Astrocyte (in vitro differentiated cells and primary cell): ENCODE results near the gene MYOM3. TPM values are rescaled to one million over a fixed set of nuclear protein-coding genes. Genes with fewer than 3 reads are reported as not detected.

Experiments used
- DNase-seq: peaks from one replicate; pipeline ENCODE4 v3.0.0-alpha.2; 2010; ENCODE audit warnings: low read depth
- FAIRE-seq: peaks from 2 replicates; lab custom pipeline; 2011; peaks lifted over from hg19 to GRCh38; lab: Jason Lieb, UNC
- H2AFZ ChIP-seq: 2 replicates; pipeline ENCODE4 v1.6.0; 2012; ENCODE audit warnings: low read depth, low read length, inconsistent platforms
- H3K27ac ChIP-seq: 2 replicates; pipeline ENCODE4 v1.5.1; 2011; ENCODE audit warnings: low read depth, low read length, inconsistent platforms
- H3K27me3 ChIP-seq: 2 replicates; pipeline ENCODE4 v1.6.0; 2011; ENCODE audit warnings: low read length, inconsistent platforms; ENCODE audit not compliant: insufficient read depth
- H3K36me3 ChIP-seq: 2 replicates; pipeline ENCODE4 v1.5.1; 2011; ENCODE audit warnings: low read length, inconsistent platforms; ENCODE audit not compliant: insufficient read depth
- H3K4me1 ChIP-seq: 2 replicates; pipeline ENCODE4 v1.5.1; 2011; ENCODE audit warnings: low read length, inconsistent platforms; ENCODE audit not compliant: insufficient read depth
- H3K4me2 ChIP-seq: 2 replicates; pipeline ENCODE4 v1.6.0; 2012; ENCODE audit warnings: low read length, inconsistent platforms
- H3K4me3 ChIP-seq: 2 replicates; pipeline ENCODE4 v1.5.1; 2011; ENCODE audit warnings: low read depth, mild to moderate bottlenecking, low read length, inconsistent platforms; ENCODE audit not compliant: insufficient read depth
- H3K79me2 ChIP-seq: 2 replicates; pipeline ENCODE4 v1.6.0; 2012; ENCODE audit warnings: mild to moderate bottlenecking, low read length, inconsistent platforms; ENCODE audit not compliant: insufficient read depth
- H3K9ac ChIP-seq: 2 replicates; pipeline ENCODE4 v1.6.0; 2012; ENCODE audit warnings: mild to moderate bottlenecking, low read length, inconsistent platforms
- H3K9me3 ChIP-seq: 2 replicates; pipeline ENCODE4 v1.5.1; 2012; ENCODE audit warnings: low read depth, mild to moderate bottlenecking, low read length, inconsistent platforms; ENCODE audit not compliant: insufficient read depth
- H4K20me1 ChIP-seq: 2 replicates; pipeline ENCODE4 v1.6.0; 2012; ENCODE audit warnings: low read length, inconsistent platforms; ENCODE audit not compliant: insufficient read depth
- H3K27ac Mint-ChIP-seq: one replicate; pipeline ENCODE4 v1.8.0; 2021; ENCODE audit warnings: mild to moderate bottlenecking, mixed read lengths; ENCODE audit not compliant: unreplicated experiment
- H3K27me3 Mint-ChIP-seq: one replicate; pipeline ENCODE4 v1.8.0; 2021; ENCODE audit warnings: low read depth, mixed read lengths; ENCODE audit not compliant: unreplicated experiment
- H3K36me3 Mint-ChIP-seq: one replicate; pipeline ENCODE4 v1.8.0; 2021; ENCODE audit warnings: low read depth, mixed read lengths; ENCODE audit not compliant: unreplicated experiment
- H3K4me1 Mint-ChIP-seq: one replicate; pipeline ENCODE4 v1.8.0; 2021; ENCODE audit warnings: low read depth, mixed read lengths; ENCODE audit not compliant: unreplicated experiment
- H3K4me3 Mint-ChIP-seq: one replicate; pipeline ENCODE4 v1.8.0; 2021; ENCODE audit warnings: mild to moderate bottlenecking, moderate library complexity, mixed read lengths; ENCODE audit not compliant: unreplicated experiment
- H3K9me3 Mint-ChIP-seq: one replicate; pipeline ENCODE4 v1.8.0; 2021; ENCODE audit warnings: mild to moderate bottlenecking, mixed read lengths; ENCODE audit not compliant: unreplicated experiment
- CTCF ChIP-seq: IDR thresholded peaks from 2 replicates; pipeline ENCODE4 v1.5.1; 2011; ENCODE audit warnings: low read depth, mild to moderate bottlenecking, inconsistent platforms, low read length, moderate library complexity; ENCODE audit not compliant: insufficient read depth
- EZH2 ChIP-seq: IDR thresholded peaks from 2 replicates; pipeline ENCODE4 v1.6.1; 2012; ENCODE audit warnings: mild to moderate bottlenecking, low read length, inconsistent platforms; ENCODE audit not compliant: insufficient read depth
- total RNA-seq: library from RNA; stranded (reverse); gene quantifications from 2 replicates; pipeline ENCODE4 v1.2.1, GENCODE V29; 2021

Gene MYOM3
- total RNA-seq, 1 donor from 2014 or later = 1.0 TPM

- Histone ChIP-seq H3K4me3 (no peak overlapping the region), H3K9me3 (no peaks in the 10 kb centered on the region), H3K9ac (peak overlapping the region; percentile 58), H3K27me3 (no peaks in the 10 kb centered on the region), H4K20me1 (no peaks in the 10 kb centered on the region), H3K4me2 (peak overlapping the region; percentile 62), H3K27ac (peak overlapping the region; percentile 67), H2AFZ (peak overlapping the region; percentile 75), H3K79me2 (no peaks in the 10 kb centered on the region), H3K4me1 (peaks cover 32% of the 10 kb centered on the region), H3K36me3 (no peaks in the 10 kb centered on the region)
- TF ChIP-seq CTCF (no peak), EZH2 (no peak)
- H3K27me3 Mint-ChIP-seq = no peaks in the 10 kb centered on the region
- no peaks in the 10 kb centered on the region for H3K36me3 Mint-ChIP-seq
- no peaks in the 10 kb centered on the region for H3K9me3 Mint-ChIP-seq
- H3K4me3 Mint-ChIP-seq = peak overlapping the region; percentile 73
- peak overlapping the region; percentile 95 for H3K27ac Mint-ChIP-seq
- peaks cover 26% of the 10 kb centered on the region for H3K4me1 Mint-ChIP-seq
- DNase-seq (peak; percentile 89), FAIRE-seq (peak; percentile 87)
These were observed 3.4 kb downstream of the MYOM3 start for GRCh38 chr1:24108334-24109165.

GRCh38 chr1:24107462-24108138, 4.3 kb downstream of the MYOM3 start:
- Mint-ChIP-seq H3K4me1 (peaks cover 26% of the 10 kb centered on the region), H3K36me3 (no peaks in the 10 kb centered on the region), H3K9me3 (no peaks in the 10 kb centered on the region), H3K27ac (peak overlapping the region; percentile 77), H3K27me3 (no peaks in the 10 kb centered on the region), H3K4me3 (no peak overlapping the region)
- H3K9ac ChIP-seq = peak overlapping the region; percentile 58
- H3K9me3 ChIP-seq = no peaks in the 10 kb centered on the region
- DNase-seq (peak; percentile 70), FAIRE-seq (no peak)
- peaks cover 29% of the 10 kb centered on the region for H3K4me1 ChIP-seq
- H3K79me2 ChIP-seq = no peaks in the 10 kb centered on the region
- TF ChIP-seq CTCF = no peak
- no peak for TF ChIP-seq EZH2
- H3K36me3 ChIP-seq = no peaks in the 10 kb centered on the region
- H3K27me3 ChIP-seq = no peaks in the 10 kb centered on the region
- H3K4me3 ChIP-seq = no peak overlapping the region
- peak overlapping the region; percentile 59 for H2AFZ ChIP-seq
- H4K20me1 ChIP-seq = no peaks in the 10 kb centered on the region
- peak overlapping the region; percentile 62 for H3K4me2 ChIP-seq
- peak overlapping the region; percentile 67 for H3K27ac ChIP-seq
